Panc1 (cell line): ENCODE data around the gene ANXA3.

ENCODE experiments used
- CTCF ChIP-seq: fragments of 450-650 bp; IDR thresholded peaks from 2 replicates; pipeline ENCODE4 v1.5.1; 2017; ENCODE audit warnings: mild to moderate bottlenecking
- POLR2AphosphoS5 ChIP-seq: IDR thresholded peaks from 2 replicates; pipeline ENCODE4 v1.6.1; 2012; ENCODE audit warnings: mild to moderate bottlenecking, low read depth, low read length, moderate library complexity
- REST ChIP-seq, 2 experiments: IDR thresholded peaks; 2 replicates each; pipeline ENCODE4 v1.6.1; 2011 to 2012; ENCODE audit warnings: low read depth in 2 of 2, control low read depth in 1 of 2, low read length in 1 of 2, mild to moderate bottlenecking in 1 of 2, moderate library complexity in 1 of 2; ENCODE audit not compliant: insufficient read depth in 1 of 2
- SIN3A ChIP-seq: IDR thresholded peaks from 2 replicates; pipeline ENCODE4 v1.6.1; 2012; ENCODE audit warnings: low read depth, mild to moderate bottlenecking, low read length, moderate library complexity, borderline replicate concordance; ENCODE audit not compliant: insufficient read depth

DNA sequence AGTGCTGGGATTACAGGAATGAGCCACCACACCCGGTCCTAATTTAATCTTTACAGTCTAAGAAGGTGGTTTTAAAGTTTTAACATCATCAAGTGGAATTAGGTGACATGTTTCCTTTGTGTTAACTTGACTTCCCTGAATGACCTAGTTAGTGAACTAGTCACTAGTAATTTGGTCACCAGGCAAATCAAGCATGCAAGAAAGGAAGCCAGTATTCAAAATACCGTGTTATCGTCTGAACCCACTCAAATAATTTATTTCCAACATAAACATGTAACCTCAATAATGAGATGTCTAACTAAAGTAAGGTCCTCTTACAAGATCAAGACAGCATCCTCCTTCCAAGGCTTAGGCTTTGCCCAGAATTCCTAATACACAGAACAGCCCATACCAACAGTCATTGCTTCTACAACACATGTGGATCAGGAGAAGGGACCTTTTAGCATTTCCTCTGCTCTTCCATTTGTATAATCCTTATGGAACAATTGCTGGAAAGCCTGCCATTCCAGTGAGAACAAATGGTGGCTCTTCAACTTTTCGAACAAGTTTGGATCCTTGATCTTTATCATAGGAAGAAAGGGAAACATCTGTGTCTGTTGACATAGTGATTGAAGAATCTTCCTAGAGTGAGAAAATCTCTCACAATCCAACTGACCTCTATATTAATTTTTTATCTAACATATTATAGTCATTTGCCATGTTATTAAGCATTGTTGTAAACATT lies 97.2 kb downstream of the ANXA3 start:
- TF ChIP-seq CTCF (no peak), POLR2AphosphoS5 (no peak), SIN3A (no peak), REST (IDR thresholded peaks at IDR 0.05; ENCODE audit: insufficient read depth in 1 of 2, low read depth in 2 of 2, low read length in 1 of 2) (no peak)
